Stimulated activated naive CD4-positive, alpha-beta T cell (primary cell): Measurements from ENCODE around the gene ITFG1.
"Not testable (repeated sequence)": the region's sequence is repeated elsewhere in the genome, so short reads cannot be mapped to it uniquely, and the experiment has no call there.

Source experiments
- DNase-seq, 6 experiments: peaks; one replicate each; lab custom pipeline; 2025; lab: John Stamatoyannopoulos, UW

The ITFG1 gene

DNA sequence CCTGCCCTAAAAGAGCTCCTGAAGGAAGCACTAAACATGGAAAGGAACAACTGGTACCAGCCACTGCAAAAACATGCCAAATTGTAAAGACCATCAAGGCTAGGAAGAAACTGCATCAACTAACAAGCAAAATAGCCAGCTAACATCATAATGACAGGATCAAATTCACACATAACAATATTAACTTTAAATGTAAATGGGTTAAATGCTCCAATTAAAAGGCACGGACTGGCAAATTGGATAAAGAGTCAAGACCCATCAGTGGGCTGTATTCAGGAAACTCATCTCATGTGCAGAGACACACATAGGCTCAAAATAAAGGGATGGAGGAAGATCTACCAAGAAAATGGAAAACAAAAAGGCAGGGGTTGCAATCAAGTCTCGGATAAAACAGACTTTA, 136.6 kb downstream of the ITFG1 start:
- DNase-seq, result not testable (repeated sequence)

DNA sequence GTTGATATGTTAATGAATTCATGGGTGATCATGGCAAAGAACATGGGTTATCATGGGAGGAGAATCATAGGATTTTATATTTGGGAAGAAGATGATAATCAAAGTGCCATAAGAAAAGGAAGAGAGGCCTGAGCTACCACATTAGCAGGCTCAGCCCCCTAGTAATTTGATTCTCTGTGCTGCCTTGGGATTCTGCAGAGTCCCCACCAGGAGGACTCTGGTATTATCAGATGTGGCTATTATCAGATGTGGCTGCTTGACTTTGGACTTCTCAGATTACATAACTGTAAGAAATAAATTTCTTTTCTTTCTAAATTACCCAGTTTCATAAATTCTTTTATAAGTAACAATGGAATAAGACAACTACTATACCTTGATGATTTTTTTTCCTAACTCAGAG, 137.6 kb downstream of the ITFG1 start:
- DNase-seq, result no peak

DNA sequence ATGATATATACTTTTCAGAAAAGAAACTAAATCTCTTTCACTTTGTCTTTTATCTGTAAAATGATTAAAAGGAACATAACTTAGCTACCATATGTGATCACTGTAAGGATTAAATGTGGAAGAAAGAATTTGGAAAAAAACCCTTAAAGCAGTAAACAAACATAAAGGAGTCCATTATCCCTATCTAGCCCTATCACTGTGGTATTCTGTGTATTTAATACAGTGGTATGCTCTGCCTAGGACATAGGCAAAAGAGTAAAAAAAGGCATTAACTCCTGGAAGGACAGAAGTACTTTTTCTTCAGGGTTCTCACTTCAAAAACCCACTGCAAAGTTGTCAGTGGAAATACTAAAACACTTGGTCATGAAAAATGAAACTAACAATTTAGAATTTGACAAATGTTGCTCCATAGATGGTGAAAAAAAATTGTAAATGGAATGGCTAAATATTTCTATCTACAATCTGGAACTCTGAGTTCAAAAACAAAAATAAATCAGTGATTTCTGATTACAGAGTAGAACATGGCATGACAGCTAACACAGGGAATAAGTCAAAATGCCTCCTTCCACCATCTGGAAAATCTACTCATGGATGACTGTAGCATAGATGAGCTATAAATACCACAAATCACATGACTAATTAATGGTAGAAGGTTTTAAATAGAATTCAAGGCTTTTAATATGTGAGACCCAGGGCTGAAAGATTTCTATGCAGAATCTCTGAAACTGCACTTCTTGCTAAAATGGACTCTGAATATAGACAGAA, 140.1 kb downstream of the ITFG1 start:
- DNase-seq, result no peak

DNA sequence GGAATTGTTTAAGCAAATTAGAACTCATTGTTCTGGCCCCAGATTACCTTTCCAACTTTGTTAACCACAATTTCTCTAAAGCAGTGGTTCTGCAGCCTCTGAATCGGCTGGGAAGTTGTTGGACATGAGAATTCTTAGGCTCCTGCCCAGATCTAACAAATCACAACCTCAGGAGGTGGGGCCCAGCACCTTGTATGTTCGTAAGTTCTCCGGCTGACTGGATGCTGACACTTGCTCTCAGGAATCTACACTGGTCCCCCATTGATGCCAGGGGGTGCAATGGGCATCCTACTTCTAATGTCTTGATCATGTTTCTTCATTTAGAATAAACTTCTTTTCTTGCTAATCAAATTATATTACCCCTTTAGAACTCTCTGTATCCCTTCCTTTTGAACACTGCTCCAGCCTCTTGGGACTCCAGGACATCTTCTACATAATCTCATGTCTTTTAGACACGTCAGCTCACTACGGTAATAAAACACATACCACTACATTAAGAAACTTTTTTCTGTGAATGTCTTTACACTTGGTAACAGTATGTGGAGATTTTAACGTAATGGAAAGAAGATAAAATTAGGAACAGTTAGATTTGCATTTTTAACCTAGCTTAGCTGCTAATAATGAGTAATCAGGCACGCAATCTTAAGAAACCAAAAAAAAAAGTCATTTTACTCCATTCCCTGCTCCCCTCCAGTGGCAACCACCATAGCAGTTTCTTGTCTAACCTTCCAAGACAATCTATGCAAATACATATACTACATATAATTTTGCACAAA, 143.2 kb downstream of the ITFG1 start:
- DNase-seq, result no peak

DNA sequence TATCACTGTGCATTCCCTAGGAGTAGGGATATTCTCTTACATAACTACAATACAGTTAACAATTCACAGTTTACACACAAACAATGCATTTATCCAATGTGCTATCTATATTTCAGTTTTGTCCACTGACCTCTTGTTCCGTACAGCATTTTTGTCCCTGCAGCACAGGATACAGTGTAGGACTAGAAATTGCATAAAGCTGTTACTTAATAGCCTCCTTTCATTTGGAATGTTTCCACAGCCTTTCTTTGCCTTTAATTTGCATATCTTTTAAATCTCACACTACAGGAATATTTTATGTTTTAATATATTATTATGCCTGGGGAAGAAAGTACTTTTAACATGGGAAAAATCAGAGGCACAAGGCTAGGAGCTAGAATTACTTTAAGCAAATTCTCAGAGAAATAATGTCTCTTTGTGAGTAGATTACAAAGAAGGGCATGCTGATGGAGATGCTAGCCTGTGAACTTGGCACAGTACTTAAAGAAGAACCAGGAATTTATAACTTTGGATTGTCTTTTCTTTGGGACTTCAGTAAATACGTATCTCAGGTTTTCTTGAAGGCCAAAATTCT, 144.3 kb downstream of the ITFG1 start:
- no peak for DNase-seq

DNA sequence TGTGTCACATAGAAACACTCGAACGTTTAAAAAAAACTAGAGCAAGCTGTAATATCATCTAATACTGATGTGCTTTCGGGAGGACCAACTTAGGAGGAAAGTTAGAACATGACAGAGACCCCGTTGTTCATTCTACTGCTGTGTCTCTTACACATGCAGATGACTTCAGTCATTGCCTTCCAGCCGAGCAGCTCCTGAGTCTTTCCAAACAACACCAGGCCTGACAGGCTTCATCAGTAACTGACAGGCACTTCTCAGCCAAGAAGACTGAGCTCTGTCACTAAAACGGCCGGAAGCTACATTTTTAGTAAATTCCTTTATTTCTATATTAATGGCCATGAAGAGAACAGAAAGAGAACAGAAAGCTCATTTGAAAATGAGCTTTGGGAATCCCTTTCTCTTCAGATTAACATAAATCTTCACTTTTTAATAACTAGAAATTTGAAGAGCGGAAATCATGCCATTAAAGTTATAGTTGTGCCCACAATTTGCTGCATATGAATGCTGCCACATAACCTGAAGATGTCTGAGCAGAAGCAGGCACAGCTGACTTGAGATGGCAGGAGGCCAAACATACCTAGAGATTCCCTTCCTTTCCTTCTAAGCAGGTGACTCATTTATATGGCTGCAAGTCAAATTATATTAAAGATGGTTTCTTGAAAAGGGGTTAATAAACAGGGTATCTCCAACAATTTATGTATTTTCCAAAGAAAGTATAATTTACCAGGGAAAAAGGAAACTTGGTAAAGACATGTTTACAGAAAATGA, 148.9 kb downstream of the ITFG1 start:
- no peak for DNase-seq

DNA sequence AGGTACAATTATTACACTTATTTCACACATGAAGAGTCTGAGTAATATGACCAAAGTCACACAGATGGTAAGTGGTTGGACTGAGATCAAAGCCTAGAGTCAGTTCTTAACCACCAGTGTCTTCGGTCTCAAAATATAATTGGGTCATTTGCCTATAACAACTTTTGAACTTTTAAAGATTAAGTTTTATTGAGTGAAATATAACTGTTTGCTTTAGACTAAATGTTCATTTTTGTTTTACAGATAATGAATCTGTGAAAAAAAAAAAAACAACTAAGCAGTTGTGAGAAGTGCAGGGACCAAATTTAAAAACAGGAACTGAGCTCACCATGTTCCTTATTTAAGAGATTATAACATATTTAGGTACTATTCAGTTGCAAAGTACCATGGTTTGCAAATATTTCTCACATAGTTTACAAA, 150.1 kb downstream of the ITFG1 start:
- DNase-seq, result no peak

DNA sequence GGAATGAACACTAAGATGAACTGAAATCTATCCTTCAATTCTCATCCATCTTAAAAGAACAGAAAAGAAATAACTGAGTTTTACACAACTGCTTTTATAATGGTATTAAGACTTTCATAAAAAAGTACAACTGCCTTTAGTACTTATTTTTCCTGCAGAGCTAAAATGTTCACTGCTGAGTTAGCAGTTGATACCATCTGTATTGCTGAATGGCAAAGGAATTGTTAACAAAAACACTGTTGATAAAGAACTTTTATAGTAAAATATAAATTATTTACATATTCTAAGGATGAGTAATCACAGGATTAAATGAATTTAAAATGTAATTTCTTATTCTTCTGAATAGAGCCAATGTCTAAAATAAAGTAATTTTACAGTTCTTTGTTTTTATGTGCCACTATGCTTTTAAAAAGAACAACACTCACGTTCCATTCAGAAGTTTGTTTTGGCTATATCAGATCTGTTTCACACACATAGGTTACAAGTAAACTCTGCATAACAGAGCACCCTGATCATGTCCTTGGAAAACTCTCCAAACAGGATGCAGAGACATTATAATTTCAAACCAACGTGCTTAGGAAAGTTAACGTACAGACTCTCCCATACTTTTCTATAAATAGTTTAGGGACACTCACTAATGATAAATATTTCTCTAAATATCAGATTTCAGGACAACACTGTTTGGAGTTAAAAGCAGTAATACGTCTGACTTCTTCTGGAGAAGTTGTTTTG, 151.1 kb downstream of the ITFG1 start:
- no peak for DNase-seq

DNA sequence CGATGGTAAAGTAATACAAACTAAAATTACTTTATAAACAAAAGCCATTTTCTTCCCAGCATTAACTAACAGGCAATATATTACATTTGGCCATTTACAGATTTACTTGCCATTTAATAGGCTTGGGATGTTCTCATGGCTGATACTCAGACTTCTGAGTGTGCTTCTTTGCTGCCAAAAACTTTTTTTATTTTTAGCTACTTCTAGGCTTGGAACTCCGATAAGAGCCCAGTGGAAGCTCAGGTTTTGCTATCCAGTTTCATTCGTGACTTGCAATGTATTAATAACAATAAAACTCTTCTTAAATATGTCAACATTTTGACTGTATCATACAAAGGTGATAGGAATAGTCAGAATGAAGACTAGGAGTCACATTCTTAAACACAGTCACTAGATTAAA, 152.3 kb downstream of the ITFG1 start:
- DNase-seq, result no peak

DNA sequence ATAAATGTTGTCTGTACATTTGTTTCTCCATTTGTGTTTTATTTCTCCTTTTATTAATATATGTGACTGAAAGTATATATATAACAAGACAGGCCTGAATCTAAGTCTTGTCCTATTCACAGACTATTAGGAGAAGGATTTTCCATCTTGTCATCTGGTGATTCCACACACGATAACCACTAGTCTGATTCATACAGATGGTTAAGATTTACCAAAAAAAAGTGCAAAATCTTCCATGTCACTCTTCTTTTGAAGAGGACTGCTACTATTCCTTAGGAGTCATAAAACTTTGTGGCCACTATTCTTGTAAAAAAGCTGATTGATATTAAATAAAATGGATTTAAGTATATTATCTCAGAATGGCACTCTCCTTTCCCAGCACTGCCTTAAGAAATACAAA, 156.3 kb downstream of the ITFG1 start:
- DNase-seq, result no peak

DNA sequence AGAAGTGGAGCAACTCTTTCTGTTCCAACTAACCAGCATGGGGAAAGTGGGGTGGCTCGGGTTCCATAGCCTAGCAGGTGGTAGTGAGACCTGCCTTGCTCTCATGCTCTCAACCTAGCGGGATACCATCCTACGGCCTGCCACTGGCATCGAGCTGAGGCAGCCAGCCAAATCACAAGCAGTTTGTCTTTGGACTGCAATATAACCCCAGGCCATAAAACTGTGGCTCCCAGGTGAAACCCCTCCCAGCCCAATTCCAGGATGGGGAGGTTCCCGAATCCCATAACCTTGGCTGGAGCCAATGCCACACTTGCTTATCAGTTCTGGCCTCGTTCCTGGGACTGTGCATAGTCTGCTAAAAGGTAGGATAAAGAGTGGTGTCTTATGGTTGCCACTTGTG, 161.3 kb downstream of the ITFG1 start:
- no peak for DNase-seq

DNA sequence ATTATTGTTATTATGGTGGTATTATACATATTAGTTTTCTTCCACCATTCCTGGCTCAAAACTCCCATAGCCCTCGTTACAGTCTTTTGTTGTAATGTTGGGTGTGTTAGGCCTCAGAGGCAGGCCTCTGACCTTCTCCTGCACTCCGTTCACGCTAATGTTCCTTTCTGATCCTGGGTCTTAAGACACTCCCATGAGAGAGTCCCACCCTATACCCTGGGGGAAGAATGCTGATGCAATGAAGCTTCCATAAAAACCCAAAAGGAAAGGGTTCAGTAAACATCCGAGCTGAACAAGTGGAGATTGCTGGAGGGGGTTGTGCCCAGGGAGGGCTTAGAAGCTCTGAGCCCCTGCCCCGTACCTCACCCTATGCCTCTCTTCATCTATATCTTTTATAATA, 175.9 kb downstream of the ITFG1 start:
- no peak for DNase-seq

DNA sequence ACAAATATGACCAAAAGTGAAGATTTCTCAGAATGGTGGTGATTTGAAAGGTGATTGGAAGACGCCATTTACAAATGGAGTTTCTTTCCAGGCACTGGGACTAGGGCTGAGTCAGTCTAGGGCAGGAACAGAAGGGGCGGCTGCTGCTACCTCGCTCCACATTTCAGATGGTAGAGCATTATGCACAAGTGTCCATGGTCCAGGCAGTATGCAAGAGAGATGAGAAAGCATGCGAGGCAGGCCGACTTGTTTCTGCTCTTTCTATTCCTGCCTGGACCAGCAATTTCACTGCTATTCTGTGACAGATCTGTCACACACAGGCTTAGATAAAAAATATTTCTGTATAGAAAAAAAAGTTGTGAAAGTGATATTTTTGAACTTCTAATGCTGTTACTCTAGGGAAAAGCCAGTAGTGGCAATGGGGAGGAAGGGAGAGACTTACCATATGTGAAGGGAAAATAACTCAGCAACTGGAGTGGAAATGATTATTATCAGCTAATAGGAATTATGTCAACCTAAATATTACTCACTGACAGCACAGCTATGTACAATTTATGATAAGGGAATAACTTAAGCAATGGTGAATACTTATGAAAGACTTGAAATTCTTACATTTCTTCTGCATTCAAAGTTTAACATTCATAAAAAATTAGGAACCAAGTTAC, 182.4 kb downstream of the ITFG1 start:
- no peak for DNase-seq

DNA sequence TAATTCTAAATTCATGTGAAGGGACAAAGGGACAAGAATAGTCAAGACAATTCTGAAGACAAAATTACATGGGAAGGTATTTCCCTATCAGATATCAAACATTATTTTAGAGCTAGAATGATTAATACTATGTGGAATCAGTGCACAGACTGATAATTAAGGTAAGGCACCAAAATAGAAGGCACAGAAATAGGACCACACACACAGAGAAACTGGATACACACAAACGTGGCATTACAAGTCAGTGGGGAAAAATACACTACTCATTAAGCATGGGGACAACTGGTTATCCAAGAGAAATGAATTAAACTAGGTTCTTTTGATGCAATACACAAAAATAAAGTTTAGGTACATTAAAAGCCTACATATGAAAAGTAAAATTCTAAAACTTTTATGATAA, 184.3 kb downstream of the ITFG1 start:
- DNase-seq, result no peak

DNA sequence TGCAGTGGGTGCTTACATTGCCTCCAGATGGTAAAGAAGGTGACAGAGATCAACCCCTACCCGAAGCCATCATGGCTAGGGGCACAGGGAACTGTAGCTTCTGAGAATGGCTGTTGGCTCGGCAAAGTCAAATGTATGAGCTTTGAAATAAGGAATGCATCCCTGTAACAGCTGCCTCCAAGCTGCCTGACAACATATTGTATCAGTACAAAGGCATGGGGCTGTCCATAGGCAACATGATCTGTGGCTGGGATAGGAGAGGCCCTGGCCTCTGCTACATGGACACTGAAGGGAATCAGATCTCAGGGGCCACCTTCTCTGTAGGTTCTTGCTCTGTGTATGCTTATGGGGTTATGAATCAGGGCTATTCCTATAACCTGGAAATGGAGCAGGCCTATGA, 197.9 kb downstream of the ITFG1 start:
- DNase-seq, result no peak

DNA sequence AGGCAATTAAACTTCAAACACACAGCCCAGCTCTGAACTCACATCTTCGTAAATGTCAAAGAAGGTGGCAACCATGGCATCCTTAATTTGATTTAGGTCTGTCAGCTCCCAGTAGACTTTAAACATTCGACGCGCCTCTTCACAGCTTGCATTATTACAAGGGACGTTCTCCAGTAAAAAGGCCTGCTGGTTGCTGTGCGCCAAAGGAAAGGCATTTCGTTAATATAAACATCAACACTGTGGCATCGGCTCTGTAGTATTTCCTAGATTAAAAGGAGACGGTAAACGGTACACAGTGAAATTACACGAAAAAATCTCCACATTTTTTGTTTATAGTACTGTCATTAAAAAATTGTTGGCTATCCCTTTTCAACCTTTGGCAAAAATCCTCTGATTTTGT, 200.4 kb downstream of the ITFG1 start:
- DNase-seq, result no peak

DNA sequence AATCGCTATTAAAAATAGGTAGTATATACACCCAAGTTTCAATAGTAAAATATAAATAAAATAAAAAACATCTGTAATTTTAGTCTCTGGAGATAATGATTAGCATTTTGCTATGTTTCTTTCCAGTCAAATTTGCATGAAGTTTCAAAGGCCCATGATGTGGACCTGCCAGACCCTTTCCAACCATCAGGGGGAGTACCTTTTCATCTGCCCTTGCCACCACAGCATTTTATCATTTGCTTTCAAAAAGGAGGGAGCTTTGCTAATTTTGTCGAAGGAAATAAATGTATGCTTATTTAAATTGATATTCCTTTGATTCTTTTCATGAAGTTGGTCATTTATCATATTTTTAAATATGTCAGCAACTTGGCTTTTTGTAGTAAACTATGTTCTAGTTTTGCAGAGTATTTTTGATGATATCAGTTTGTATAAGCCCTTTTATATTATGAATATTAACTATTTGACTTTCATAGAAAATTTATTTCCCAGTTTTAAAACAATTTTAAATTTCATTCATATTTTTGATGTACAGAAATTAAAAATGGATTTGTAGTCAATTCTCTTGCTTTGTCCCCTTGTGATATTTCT, 201.9 kb downstream of the ITFG1 start:
- DNase-seq, result no peak

DNA sequence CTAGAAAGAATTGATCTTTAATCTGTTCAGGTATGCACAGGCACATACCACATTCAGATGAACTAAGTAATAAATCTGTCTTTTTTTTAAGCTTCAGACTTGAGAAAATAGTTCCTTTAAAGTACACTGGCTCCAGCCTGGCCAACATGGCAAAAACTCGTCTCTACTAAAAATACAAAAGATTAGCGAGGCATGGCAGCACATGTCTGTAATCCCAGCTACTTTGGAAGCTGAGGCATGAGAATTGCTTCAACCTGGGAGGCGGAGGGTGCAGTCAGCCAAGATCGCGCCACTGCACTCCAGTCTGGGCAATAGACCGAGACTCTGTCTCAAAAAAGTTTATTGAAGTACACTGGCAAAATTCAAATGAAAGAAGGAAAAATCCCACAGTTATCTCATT, 206.1 kb downstream of the ITFG1 start:
- DNase-seq, result no peak

DNA sequence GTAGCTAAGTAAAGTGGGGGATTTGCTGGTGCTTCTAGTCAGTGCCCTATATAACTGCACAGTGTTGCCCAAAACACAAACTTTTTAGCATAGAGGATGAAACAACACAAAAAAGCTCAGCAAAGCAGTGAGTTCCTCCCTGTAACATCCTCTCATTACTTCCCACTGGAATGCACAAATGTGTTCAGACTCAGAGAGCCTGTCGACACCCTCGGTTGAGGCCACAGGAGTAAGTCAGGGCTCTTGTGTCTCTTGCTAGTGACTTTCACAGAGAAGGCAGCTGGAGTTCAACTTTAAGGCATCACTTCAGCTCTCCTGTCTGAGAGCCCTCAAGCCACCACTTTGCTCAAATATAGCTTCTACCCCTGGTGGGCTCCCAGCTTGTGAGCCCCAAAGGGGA, 209.9 kb downstream of the ITFG1 start:
- no peak for DNase-seq

DNA sequence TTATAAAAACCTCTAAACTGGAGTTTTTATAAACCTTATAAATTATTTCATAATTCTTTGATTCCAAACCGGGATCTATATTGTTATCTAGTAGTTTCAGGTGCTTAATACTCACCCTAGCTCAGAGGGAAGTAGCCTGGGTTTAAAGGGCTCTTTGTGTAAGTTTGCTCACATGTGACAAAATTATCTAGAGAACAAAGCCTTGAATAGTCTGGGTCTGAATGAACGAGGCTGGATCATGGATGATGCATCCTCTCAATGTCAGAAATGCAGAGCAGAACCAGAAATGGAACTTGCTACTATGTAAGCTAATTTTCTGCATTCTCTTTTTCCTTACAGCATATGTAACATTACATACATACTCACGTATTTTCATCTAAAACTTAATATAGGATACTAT, 213.2 kb downstream of the ITFG1 start:
- DNase-seq, result no peak

DNA sequence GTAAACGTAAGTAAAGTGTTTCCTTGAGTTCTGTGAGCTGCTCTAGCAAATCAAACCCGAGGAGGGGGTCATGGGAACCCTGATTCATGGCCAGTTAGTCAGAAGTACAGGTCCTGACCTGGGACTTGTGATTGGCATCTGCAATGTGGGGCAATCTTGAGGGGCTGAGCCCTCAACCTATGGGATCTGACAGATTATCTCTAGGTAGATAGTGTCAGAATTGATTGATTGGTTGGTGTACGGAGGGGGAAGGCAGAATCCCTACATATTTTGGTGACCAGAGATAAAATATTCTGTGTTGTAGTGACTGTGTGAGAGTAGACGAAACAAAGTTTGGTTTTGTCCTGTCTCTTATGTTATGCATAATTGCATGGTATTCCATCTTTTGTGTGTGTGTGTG, 216.7 kb downstream of the ITFG1 start:
- DNase-seq, result no peak
